ENCODE data around the gene GMEB2.
"Not testable (repeated sequence)": the region's sequence is repeated elsewhere in the genome, so short reads cannot be mapped to it uniquely, and the experiment has no call there.

GMEB2 gene

GRCh38 chr20:63562461-63563224, 64.3 kb downstream of the GMEB2 start:
- no peak overlapping the region for H3K4me3 Mint-ChIP-seq

GRCh38 chr20:63561624-63562396, 65.1 kb downstream of the GMEB2 start:
- Mint-ChIP-seq H3K27ac (no peak overlapping the region), H3K4me1 (peaks cover 6% of the 10 kb centered on the region), H3K27me3 (ENCODE audit: low read depth, poor library complexity) (peaks cover 9% of the 10 kb centered on the region), H3K9me3 (no peaks in the 10 kb centered on the region), H3K36me3 (ENCODE audit: low read depth) (peaks cover 5% of the 10 kb centered on the region), H3K4me3 (no peak overlapping the region)
- no peak for TF ChIP-seq CTCF (IDR thresholded peaks at IDR 0.05)
- DNase-seq = no peak

More at GRCh38 chr20:63562461-63563224, 64.3 kb downstream of the GMEB2 start:
- no peaks in the 10 kb centered on the region for H3K4me1 Mint-ChIP-seq
- no peak overlapping the region for H3K27ac Mint-ChIP-seq
- no peaks in the 10 kb centered on the region for H3K9me3 Mint-ChIP-seq
- peaks cover 3% of the 10 kb centered on the region for H3K27me3 Mint-ChIP-seq (ENCODE audit: low read depth, poor library complexity)
- no peak for TF ChIP-seq CTCF (IDR thresholded peaks at IDR 0.05)
- H3K36me3 Mint-ChIP-seq (ENCODE audit: low read depth) = peaks cover 5% of the 10 kb centered on the region
- DNase-seq = no peak

- Mint-ChIP-seq H3K4me1 (peaks cover 6% of the 10 kb centered on the region), H3K4me3 (no peak overlapping the region), H3K27ac (no peak overlapping the region), H3K9me3 (no peaks in the 10 kb centered on the region), H3K27me3 (ENCODE audit: low read depth, poor library complexity) (peaks cover 10% of the 10 kb centered on the region), H3K36me3 (ENCODE audit: low read depth) (peaks cover 5% of the 10 kb centered on the region)
- no peak for TF ChIP-seq CTCF (IDR thresholded peaks at IDR 0.05)
- no peak for DNase-seq
Observed at GRCh38 chr20:63560856-63561609, 65.9 kb downstream of the GMEB2 start.

- Mint-ChIP-seq H3K27ac (no peak overlapping the region), H3K36me3 (ENCODE audit: low read depth) (peaks cover 5% of the 10 kb centered on the region), H3K4me3 (no peak overlapping the region), H3K4me1 (peaks cover 6% of the 10 kb centered on the region), H3K27me3 (ENCODE audit: low read depth, poor library complexity) (peaks cover 10% of the 10 kb centered on the region), H3K9me3 (no peaks in the 10 kb centered on the region)
- no peak for TF ChIP-seq CTCF (IDR thresholded peaks at IDR 0.05)
- no peak for DNase-seq
Observed at GRCh38 chr20:63560333-63560805, 66.5 kb downstream of the GMEB2 start.

- not testable (repeated sequence) for H3K27ac Mint-ChIP-seq; H3K9me3 Mint-ChIP-seq; H3K4me3 Mint-ChIP-seq; DNase-seq; H3K4me1 Mint-ChIP-seq; H3K27me3 Mint-ChIP-seq (ENCODE audit: low read depth, poor library complexity); H3K36me3 Mint-ChIP-seq (ENCODE audit: low read depth)
Observed at GRCh38 chr20:63559485-63560332, 67.2 kb downstream of the GMEB2 start.

Data from nephron progenitor cell (in vitro differentiated cells).